ELR (cell line): ENCODE measurements around the gene GPR18.
"Not testable (repeated sequence)": the region's sequence is repeated elsewhere in the genome, so short reads cannot be mapped to it uniquely, and the experiment has no call there.

ENCODE experiments used
- DNase-seq: peaks from one replicate; pipeline ENCODE4 v3.0.0-alpha.2; 2015; ENCODE audit warnings: low read depth

The GPR18 gene

DNA sequence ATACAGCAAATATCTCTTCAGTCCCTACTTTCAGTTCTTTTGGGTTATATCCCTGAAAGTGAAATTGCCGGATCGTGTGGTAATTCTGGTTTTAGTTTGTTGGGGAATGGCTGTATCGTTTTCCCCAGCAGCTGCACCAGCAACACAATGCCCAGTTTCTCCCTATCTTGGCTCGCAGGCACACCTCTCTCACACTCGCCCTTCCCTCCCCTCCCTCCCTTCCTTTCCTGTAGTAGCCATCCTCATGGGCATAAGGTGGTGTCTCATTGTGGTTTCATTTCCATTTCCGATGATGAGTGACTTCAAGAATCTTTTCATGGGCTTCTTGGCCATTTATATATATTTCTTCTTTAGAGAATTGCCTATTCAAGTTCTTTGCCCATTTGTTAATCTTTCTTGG, 8.6 kb upstream of the GPR18 start:
- DNase-seq, result peak; percentile 50

- DNase-seq, result peak; percentile 73
Observed at GRCh38 chr13:99265821-99266426, 7.7 kb upstream of the GPR18 start.

DNA sequence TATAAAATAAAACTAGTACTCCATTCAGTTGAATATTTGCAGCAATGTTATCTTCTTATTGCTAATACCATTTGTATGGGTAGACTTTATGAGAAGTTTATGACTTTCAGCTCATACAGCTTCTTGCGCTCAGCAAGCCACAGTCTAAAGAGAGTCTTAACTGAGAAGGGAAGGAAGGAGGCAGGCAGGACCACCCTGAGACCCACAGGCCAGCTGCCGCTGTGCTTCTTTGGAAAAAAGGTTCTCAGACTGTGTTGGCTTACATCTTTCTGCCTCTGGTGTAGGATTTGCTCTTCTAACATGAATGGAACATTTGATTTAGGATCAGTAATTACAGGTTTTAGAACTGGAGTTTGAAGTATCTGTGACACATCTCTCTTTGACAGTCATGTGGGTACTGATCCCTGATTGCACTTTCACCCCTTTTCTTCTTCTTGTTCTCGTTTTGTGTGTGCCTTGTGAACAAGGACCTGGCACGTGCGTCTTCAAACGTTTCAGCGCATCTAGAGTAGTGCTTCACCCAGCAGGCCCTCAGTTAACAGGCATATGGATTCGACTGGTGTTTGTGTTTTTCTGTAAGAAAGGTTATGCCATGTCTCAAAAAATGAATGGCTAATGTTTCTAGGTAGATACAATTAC, 7.1 kb upstream of the GPR18 start:
- DNase-seq, result no peak

- DNase-seq, result no peak
Observed at GRCh38 chr13:99264051-99264450, 5.9 kb upstream of the GPR18 start.

GRCh38 chr13:99263126-99263785, 5.1 kb upstream of the GPR18 start:
- DNase-seq, result no peak

DNA sequence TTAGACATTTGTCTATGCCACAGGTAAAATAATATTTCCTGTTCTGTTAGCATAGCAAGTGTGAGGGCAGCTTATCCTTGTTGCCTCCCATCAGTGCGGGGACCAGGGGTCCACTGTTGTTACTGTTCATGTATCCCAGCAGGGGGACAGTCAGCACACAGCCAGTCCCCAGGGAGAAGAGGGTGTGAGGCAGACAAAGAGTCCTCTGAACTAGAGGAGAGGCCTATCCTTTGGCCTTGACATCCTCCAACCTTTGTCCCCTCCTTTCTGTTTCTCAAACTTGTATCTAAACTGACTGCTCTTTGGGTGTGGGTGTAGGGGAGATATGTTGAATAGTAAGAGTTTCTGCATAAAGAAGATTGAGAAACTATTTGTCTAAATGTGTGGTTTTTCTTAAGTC, 2.9 kb upstream of the GPR18 start:
- no peak for DNase-seq

GRCh38 chr13:99260216-99260615, 2.0 kb upstream of the GPR18 start:
- DNase-seq, result no peak

DNA sequence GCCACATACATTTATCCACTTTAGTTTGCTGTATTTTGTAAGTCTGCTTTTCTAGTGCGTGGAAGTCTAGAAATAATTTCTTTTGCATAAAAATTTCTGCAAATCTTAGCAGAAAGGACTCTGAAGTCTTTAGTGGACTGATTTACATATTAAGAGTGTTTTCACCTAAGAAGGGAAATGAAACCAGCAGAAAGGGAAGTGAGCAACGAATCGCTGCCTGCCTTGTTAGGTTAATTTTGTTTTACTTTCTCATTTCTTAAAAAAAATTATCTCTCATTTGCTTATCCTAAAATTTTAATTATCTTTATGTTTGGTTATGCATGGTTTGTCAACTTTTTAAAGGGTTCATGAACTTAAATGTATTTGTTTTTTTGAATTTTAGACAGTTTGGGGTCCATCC, 767 bp upstream of the GPR18 start:
- no peak for DNase-seq

DNA sequence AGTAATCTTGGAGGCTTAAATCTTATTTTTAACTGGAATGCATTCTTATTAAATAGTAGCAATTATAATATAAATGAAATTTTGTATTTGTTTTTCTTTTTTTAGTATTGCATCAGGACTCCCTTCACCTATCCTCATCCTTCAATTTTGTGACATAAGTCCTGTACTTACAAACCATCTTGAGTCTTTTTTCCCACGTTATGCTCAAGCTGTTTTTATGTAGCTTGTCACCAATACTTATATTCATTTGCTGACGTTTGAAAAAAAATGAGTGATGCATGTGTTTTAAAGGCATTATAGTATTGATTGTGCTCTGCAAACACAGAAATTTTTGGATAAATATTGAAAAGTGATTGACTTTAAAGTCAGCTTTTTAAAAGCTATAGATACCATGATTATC, 888 bp downstream of the GPR18 start:
- DNase-seq, result no peak

DNA sequence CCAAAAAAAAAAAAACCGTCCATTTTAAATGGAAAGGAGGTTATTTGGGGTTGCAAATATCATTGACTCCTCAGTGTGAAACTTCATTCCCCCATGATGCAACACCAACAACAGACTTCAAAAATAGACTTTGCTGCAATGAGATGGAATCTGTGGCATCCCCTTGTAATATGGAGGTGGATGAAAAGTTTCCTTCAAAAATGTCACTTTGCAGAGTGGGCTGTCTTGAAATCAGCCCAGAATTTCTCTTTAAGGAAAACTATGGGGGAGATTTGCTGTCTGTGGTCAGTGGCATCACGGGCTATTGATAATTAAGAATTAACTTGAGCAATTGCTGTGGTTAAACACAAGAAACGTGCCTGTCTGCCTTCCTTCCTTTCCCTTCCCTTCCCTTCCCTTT, 1.5 kb downstream of the GPR18 start:
- no peak for DNase-seq

DNA sequence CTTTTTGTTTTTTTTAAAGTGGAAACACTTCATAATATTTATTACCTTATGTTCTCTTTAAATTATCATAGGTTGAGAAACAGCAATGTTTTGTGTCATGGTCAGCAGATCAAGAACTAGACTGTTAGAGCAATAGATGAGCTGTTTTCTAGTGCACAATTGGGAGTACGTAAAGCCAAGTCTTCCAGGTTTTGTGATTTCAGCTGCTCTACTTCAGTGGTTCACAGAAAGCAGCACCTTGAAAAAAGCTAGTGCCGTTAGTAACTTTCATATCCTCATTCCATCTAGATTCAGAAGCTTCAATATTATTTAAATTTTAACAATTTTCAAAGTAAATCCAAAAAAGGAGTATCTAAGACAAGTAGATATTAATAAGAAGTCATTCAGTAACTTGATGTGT, 1.9 kb downstream of the GPR18 start:
- DNase-seq, result no peak

DNA sequence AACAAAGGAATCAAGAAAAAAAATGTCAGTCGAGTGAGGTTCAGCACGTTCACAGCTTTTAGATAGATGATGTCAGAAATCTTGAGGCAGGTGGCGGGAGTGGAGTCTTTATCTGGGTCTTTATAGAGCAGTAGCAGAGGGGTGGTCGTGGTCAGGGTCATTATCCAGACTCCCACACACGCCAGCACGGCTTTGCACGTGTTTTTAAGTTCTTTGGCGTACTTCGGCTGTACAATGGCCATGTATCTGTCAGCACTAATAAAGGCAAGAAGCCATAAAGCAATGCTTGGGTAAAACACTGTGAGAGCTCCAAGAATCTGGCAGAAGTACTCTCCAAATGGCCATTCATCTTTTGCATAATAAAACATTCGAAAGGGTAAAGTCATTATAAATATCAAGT, 2.9 kb downstream of the GPR18 start:
- no peak for DNase-seq

GRCh38 chr13:99254830-99255229, 3.3 kb downstream of the GPR18 start:
- no peak for DNase-seq

DNA sequence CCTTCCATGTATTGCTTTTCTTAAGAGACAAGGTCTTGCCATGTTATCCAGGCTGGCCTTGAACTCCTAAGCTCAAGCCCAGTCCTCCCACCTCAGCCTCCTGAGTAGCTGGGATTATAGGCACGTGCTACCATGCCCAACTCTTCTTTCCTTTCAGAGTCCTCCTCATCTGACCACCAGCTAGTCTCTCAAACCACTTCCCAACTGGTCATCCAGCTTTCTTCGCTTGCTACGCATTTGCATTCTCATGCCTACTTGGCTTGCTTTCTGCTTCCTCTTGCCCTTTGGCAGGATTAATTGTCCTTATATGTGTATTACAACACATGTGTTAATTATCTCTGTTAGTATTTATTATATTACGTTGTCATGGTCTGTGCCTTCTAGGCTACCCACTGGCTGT, 6.3 kb downstream of the GPR18 start:
- no peak for DNase-seq

DNA sequence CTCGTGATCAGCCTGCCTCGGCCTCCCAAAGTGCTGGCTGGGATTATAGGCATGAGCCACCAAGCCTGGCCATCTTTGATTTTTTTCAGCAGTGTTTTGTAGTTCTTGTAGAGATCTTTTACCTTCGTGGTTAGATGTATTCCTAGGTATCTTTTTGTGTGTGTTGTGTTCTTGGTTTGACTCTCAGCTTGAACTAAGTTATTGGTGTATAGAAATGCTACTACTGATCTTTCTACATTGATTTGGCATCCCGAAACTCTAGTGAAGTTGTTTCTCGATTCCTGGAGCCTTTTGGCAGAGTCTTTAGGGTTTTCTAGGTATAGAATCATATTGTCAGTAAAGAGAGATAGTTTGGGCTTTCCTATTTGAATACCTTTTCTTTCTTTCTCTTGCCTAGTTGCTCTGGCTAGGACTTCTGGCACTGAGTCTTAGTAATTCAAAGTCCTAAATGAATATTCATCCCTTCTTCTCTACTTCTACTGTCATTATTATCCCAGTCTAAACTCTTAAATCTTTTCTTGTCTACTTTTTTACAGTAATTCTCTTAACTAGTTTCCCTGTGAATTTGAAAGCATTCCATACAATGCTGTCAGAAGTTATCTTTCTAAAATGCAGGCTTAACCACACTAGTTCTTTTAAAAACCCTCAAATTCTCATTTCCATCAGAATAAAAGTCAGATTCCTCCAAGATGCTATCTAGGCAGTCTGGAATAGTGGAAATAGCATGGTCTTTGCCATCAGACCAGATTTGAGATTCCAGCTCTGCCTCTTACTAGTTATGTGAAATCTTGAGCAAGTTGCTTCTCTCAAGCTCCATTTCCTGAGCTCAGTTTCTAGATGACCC, 7.0 kb downstream of the GPR18 start:
- no peak for DNase-seq

DNA sequence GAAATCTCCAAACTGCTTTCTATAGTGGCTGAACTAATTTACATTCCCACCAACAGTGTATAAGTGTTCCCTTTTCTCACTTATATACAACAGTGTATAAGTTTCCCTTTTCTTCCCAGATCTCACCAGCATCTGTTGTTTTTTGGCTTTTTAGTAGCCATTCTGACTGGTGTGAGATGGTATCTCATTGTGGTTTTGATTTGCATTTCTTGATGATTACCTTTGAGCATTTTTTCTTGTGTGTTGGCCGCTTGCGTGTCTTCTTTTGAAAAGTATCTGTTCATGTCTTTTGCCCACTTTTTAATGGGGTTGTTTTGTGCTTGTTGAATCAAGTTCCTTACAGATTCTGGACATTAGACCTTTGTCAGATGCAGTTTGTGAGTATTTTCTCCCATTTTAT, 8.6 kb downstream of the GPR18 start:
- DNase-seq, result not testable (repeated sequence)

GRCh38 chr13:99249178-99249577, 9.0 kb downstream of the GPR18 start:
- DNase-seq, result not testable (repeated sequence)

- DNase-seq, result no peak
Observed at GRCh38 chr13:99246100-99246499, 12.1 kb downstream of the GPR18 start.

- no peak for DNase-seq
Observed at GRCh38 chr13:99237981-99238662, 20.1 kb downstream of the GPR18 start.

DNA sequence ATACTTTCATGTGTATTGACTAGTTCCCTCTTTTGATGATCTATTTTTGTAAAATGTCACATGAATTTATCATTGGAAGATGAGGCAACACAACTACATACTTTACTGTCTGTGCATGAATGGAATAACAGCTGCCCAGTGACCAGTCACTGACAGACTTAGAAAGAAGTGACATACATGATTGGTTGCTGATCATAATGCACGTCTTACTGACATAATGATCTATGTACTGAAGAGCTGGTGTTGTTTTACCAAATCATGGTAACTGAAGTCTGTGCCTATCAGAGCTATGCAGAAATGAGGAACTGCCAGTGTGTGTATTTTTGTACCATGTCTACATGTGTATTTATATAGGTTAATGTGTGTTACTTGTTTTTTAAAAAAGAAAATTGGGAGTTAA, 26.5 kb downstream of the GPR18 start:
- DNase-seq, result no peak

DNA sequence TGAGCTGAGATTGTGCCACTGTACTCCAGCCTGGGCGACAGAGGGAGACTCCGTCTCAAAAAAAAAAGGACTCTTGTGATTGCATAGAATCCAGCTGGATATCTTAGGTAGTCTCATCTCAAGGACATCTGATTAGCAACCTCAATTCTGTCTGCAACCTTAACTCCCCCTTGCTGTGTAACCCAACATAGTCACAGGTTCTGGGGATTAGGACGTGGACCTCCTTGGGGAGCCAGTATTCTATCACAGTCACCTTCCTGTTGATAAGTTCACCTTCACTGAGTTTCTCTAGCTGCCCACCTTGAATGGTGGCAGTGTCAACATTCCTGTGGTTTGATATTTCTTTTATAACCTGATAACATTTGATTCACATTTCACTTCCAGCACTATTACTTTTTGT, 27.2 kb downstream of the GPR18 start:
- DNase-seq, result no peak

DNA sequence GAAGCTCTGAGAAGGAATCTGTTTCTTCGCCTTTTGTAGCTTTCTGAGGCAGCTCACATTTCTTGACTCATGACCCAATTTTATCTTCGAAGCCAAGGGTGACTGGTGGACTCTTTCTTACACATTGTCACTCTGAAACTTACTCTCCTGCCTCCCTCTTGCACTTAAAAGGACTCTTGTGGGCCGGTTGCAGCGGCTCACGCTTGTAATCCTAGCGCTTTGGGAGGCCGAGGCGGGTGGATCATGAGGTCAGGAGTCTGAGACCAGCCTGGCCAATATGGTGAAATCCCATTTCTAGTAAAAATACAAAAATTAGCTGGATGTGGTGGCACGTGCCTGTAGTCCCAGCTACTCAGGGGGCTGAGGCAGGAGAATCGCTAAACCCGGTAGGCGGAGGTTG, 27.6 kb downstream of the GPR18 start:
- not testable (repeated sequence) for DNase-seq
